B cell (primary cell): ENCODE results near the gene NUBP1. TPM values are rescaled to one million over a fixed set of nuclear protein-coding genes. Genes with fewer than 3 reads are reported as not detected.
"Not testable (repeated sequence)": the region's sequence is repeated elsewhere in the genome, so short reads cannot be mapped to it uniquely, and the experiment has no call there.

ENCODE experiments used
- ATAC-seq: fragments of 200-7000 bp; cut with Tn5 transposase; one replicate; pipeline ENCODE4 v1.10.0; 2021; ENCODE audit warnings: low read depth, mild to moderate bottlenecking, moderate number of reproducible peaks, moderate library complexity
- CTCF ChIA-PET: fragments of 350-600 bp; sonication (Branson Sonifier 250); formaldehyde crosslinking; loops from one replicate; lab custom pipeline; 2021; ENCODE audit warnings: antibody characterized with exemption, inconsistent platforms; lab: Charles Lee
- POLR2A ChIA-PET: fragments of 350-600 bp; sonication (Branson Sonifier 250); formaldehyde crosslinking; loops from one replicate; lab custom pipeline; 2021; ENCODE audit warnings: antibody characterized with exemption; lab: Charles Lee
- DNase-seq: peaks from one replicate; pipeline ENCODE4 v3.0.0; 2013
- H2AFZ ChIP-seq: 2 replicates; pipeline ENCODE4 v1.6.1; 2012; ENCODE audit warnings: mild to moderate bottlenecking, low read depth, low read length; ENCODE audit not compliant: insufficient read depth, poor library complexity, severe bottlenecking
- H3K27ac ChIP-seq, 2 donors: 1 replicate in 1 of 2; 2 replicates in 1 of 2; pipeline ENCODE4 v1.5.1; 2012 to 2013; ENCODE audit warnings: low read length in 2 of 2, mild to moderate bottlenecking in 2 of 2, moderate library complexity in 1 of 2
- H3K27me3 ChIP-seq, 4 experiments: fragments of 200-600 bp in 1 of 4; sonication (generic) in 1 of 4; replicated peaks in 1 of 4; 1 replicate in 2 of 4; 2 replicates in 2 of 4; pipeline versions ENCODE4 v1.6.1 to v1.7.0; 2013 to 2016; ENCODE audit warnings: low read length in 3 of 4, mild to moderate bottlenecking in 2 of 4, mixed read lengths in 1 of 4, moderate library complexity in 1 of 4; ENCODE audit not compliant: insufficient read depth in 4 of 4, control insufficient read depth in 3 of 4; ENCODE audit errors: control extremely low read depth in 1 of 4
- H3K36me3 ChIP-seq, 2 experiments: replicated peaks in 1 of 2; 1 replicate in 1 of 2; 2 replicates in 1 of 2; pipeline versions ENCODE4 v1.6.1 to v1.7.1; 2013; ENCODE audit warnings: low read length in 1 of 2; ENCODE audit not compliant: insufficient read depth in 2 of 2, control insufficient read depth in 1 of 2; ENCODE audit errors: control extremely low read depth in 1 of 2, extremely low read depth in 1 of 2
- H3K4me1 ChIP-seq, 2 donors: fragments of 200-600 bp in 1 of 2; sonication (generic) in 1 of 2; 1 replicate in 1 of 2; 2 replicates in 1 of 2; pipeline versions ENCODE4 v1.5.1 to v1.6.1; 2013 to 2017; ENCODE audit warnings: low read length in 2 of 2; ENCODE audit not compliant: control insufficient read depth in 2 of 2, insufficient read depth in 2 of 2
- H3K4me2 ChIP-seq: replicated peaks from 2 replicates; pipeline ENCODE3; 2012; ENCODE audit warnings: mild to moderate bottlenecking, low read depth, low read length; ENCODE audit not compliant: poor library complexity, severe bottlenecking
- H3K4me3 ChIP-seq, 5 experiments: fragments of 200-600 bp in 1 of 5; sonication (generic) in 1 of 5; 1 replicate in 3 of 5; 2 replicates in 2 of 5; pipeline versions ENCODE4 v1.5.1 to v1.7.0; 2011 to 2016; ENCODE audit warnings: low read length in 4 of 5, mild to moderate bottlenecking in 4 of 5, low read depth in 2 of 5, control low read depth in 1 of 5, moderate library complexity in 1 of 5; ENCODE audit not compliant: insufficient read depth in 1 of 5; ENCODE audit errors: control extremely low read depth in 1 of 5, extremely low read depth in 1 of 5
- H3K79me2 ChIP-seq: fragments of 200-600 bp; sonication (generic); one replicate; pipeline ENCODE4 v1.6.0; 2016; ENCODE audit warnings: low read length; ENCODE audit not compliant: control insufficient read depth, insufficient read depth
- H3K9ac ChIP-seq: fragments of 200-600 bp; sonication (generic); 2 replicates; pipeline ENCODE4 v1.6.1; 2017; ENCODE audit warnings: mild to moderate bottlenecking, low read length, moderate library complexity
- H3K9me3 ChIP-seq, 3 donors: one replicate each; pipeline versions ENCODE4 v1.6.1 to v1.7.1; 2013; ENCODE audit warnings: low read length in 2 of 3; ENCODE audit not compliant: control insufficient read depth in 2 of 3, insufficient read depth in 1 of 3; ENCODE audit errors: control extremely low read depth in 1 of 3
- H4K20me1 ChIP-seq: 2 replicates; pipeline ENCODE4 v1.6.0; 2012; ENCODE audit warnings: mild to moderate bottlenecking, low read length; ENCODE audit not compliant: insufficient read depth, control insufficient read depth, poor library complexity, severe bottlenecking
- H3K27ac Mint-ChIP-seq: one replicate; pipeline ENCODE4 v1.8.0; 2021; ENCODE audit warnings: mixed read lengths
- H3K27me3 Mint-ChIP-seq: one replicate; pipeline ENCODE4 v1.8.0; 2021; ENCODE audit warnings: mixed read lengths
- H3K4me1 Mint-ChIP-seq: one replicate; pipeline ENCODE4 v1.8.0; 2021; ENCODE audit warnings: mixed read lengths
- H3K4me3 Mint-ChIP-seq: one replicate; pipeline ENCODE4 v1.8.0; 2021; ENCODE audit warnings: mixed read lengths
- H3K9me3 Mint-ChIP-seq: one replicate; pipeline ENCODE4 v1.8.0; 2022; ENCODE audit warnings: mixed read lengths; ENCODE audit not compliant: insufficient read depth
- CTCF ChIP-seq: fragments of 200-600 bp; IDR thresholded peaks from one replicate; pipeline ENCODE4 v1.8.0; 2022; ENCODE audit warnings: antibody characterized with exemption, mild to moderate bottlenecking
- WGBS: methylation state at CpG from one replicate; pipeline ENCODE4 v1.1.5; 2013; ENCODE audit warnings: missing lambda C conversion rate; ENCODE audit not compliant: insufficient coverage; 5-methylcytosine and 5-hydroxymethylcytosine counted together
- intact Hi-C: fragments of 100-400 bp; cut with micrococcal nuclease; formaldehyde crosslinking; loops from one replicate; pipeline ENCODE4 v1.10.0; 2022
- polyA plus RNA-seq: library from polyadenylated mRNA; depleted of rRNA; stranded (reverse); fragments of >200 nt; gene quantifications from 2 replicates; pipeline ENCODE4 v1.2.3, GENCODE V29; 2012
- total RNA-seq, 2 donors: library from RNA; stranded (reverse); fragments of 120-200 nt in 1 of 2; gene quantifications; 1 replicate in 1 of 2; 2 replicates in 1 of 2; pipeline versions ENCODE4 v1.2.3 to v1.2.4, GENCODE V29; 2013 to 2022

The NUBP1 gene
- total and polyA plus RNA-seq, 2 donors (not counting 1 experiment from before 2014, with no cell fraction given): 47.3 to 67.3 TPM

- Histone ChIP-seq H3K4me1 (peaks cover 29 to 30% of the 10 kb centered on the region in 2 donors), H3K4me3 (no peak overlapping the region), H3K27ac (no peak overlapping the region), H2AFZ (no peak overlapping the region), H3K79me2 (no peaks in the 10 kb centered on the region), H3K36me3 (no peaks in the 10 kb centered on the region), H3K27me3 (no peaks in the 10 kb centered on the region), H3K4me2 (peak overlapping the region; percentile 35), H4K20me1 (no peaks in the 10 kb centered on the region), H3K9ac (no peak overlapping the region), H3K9me3 (peaks cover 1 to 14% (median 3%) of the 10 kb centered on the region in 3 donors)
- no peaks in the 10 kb centered on the region for H3K9me3 Mint-ChIP-seq
- H3K27ac Mint-ChIP-seq: peak overlapping the region; percentile 43
- peak; percentile 92 for ATAC-seq
- H3K4me3 Mint-ChIP-seq: no peak overlapping the region
- DNase-seq: peak; percentile 75
- peaks cover 49% of the 10 kb centered on the region for H3K4me1 Mint-ChIP-seq
- no peaks in the 10 kb centered on the region for H3K27me3 Mint-ChIP-seq
- intact Hi-C loops: no loop called here
- no peak for TF ChIP-seq CTCF
- ChIA-PET CTCF (interaction anchor here (1.2 to 1.3 kb wide), 2 partner anchors 20 to 89 kb away, joined by 3 read pairs; no protein-coding TSS in a partner anchor), POLR2A (interaction anchor here (0.8 kb wide), 1 partner anchor 105 kb away, joined by 3 read pairs; no protein-coding TSS in a partner anchor)
- WGBS: 60% methylated on average over 1 of the region's 5 CpGs
Measured at GRCh38 chr16:10787304-10787703, 43.7 kb downstream of the NUBP1 start.

- H3K4me3 Mint-ChIP-seq, H3K27ac ChIP-seq, H3K4me2 ChIP-seq, H3K9me3 Mint-ChIP-seq, H3K36me3 ChIP-seq, H3K27me3 Mint-ChIP-seq, H3K4me3 ChIP-seq, DNase-seq, POLR2A ChIA-PET, intact Hi-C loops, H2AFZ ChIP-seq, H3K9ac ChIP-seq, H3K79me2 ChIP-seq, H3K27me3 ChIP-seq, H4K20me1 ChIP-seq, ATAC-seq: not testable (repeated sequence)
- CTCF ChIA-PET: interaction anchor here (0.6 kb wide), 1 partner anchor 48 kb away, joined by 3 read pairs; no protein-coding TSS in a partner anchor
- Histone ChIP-seq H3K9me3 (peaks cover 1 to 14% (median 3%) of the 10 kb centered on the region in 3 donors), H3K4me1 (peaks cover 32 to 36% of the 10 kb centered on the region in 2 donors)
- 95% methylated on average over 2 of the region's 4 CpGs for WGBS
- H3K27ac Mint-ChIP-seq: peak overlapping the region; percentile 68
- peaks cover 56% of the 10 kb centered on the region for H3K4me1 Mint-ChIP-seq
Measured at GRCh38 chr16:10788630-10789029, 45.0 kb downstream of the NUBP1 start.
